HG03175 (cell line): ENCODE data around the gene ADGRV1.

Experiments
- ATAC-seq: cut with Tn5 transposase; IDR thresholded peaks from one replicate; pipeline ENCODE4 v1.9.1; 2021; ENCODE audit warnings: mild to moderate bottlenecking, moderate library complexity; ENCODE audit not compliant: unreplicated experiment

The ADGRV1 gene

GRCh38 chr5:90558344-90559192 lies at the start of gene ADGRV1:
TSS of gene ADGRV1 (plus strand) at chr5:90558797. CDS start at chr5:90558896, 99 bp downstream.
- no peak for ATAC-seq

- no peak for ATAC-seq
These were observed 48.2 kb upstream of the ADGRV1 start for GRCh38 chr5:90510438-90510837.

GRCh38 chr5:90514520-90514919 lies 44.1 kb upstream of the ADGRV1 start:
- no peak for ATAC-seq

- ATAC-seq = no peak
These were observed 39.9 kb upstream of the ADGRV1 start for GRCh38 chr5:90518661-90519060.

- no peak for ATAC-seq
These were observed 39.5 kb upstream of the ADGRV1 start for GRCh38 chr5:90519081-90519480.

- ATAC-seq = peak; percentile 6
These were observed 29.9 kb upstream of the ADGRV1 start for GRCh38 chr5:90528601-90529193.

- peak; percentile 87 for ATAC-seq
These were observed 29.2 kb upstream of the ADGRV1 start, which contains the start of gene LYSMD3 for GRCh38 chr5:90529194-90529938. TSS of gene LYSMD3 (minus strand) at chr5:90529584. CDS start at chr5:90525289, 4,295 bp downstream.

GRCh38 chr5:90529939-90530677 lies 28.5 kb upstream of the ADGRV1 start:
- peak; percentile 60 for ATAC-seq

- ATAC-seq = no peak
These were observed 27.7 kb upstream of the ADGRV1 start for GRCh38 chr5:90530736-90531487.

GRCh38 chr5:90533794-90534193 lies 24.8 kb upstream of the ADGRV1 start:
- ATAC-seq = no peak

- no peak for ATAC-seq
These were observed 23.7 kb upstream of the ADGRV1 start for GRCh38 chr5:90534922-90535321.

GRCh38 chr5:90542827-90543519 lies 15.6 kb upstream of the ADGRV1 start:
- no peak for ATAC-seq

GRCh38 chr5:90545511-90545910 lies 13.1 kb upstream of the ADGRV1 start:
- no peak for ATAC-seq

GRCh38 chr5:90546216-90546837 lies 12.3 kb upstream of the ADGRV1 start:
- no peak for ATAC-seq

- no peak for ATAC-seq
These were observed 11.5 kb upstream of the ADGRV1 start for GRCh38 chr5:90547072-90547536.

GRCh38 chr5:90548069-90548593 lies 10.5 kb upstream of the ADGRV1 start:
- no peak for ATAC-seq

- no peak for ATAC-seq
These were observed 9.4 kb upstream of the ADGRV1 start for GRCh38 chr5:90549223-90549622.

- no peak for ATAC-seq
These were observed 8.8 kb upstream of the ADGRV1 start for GRCh38 chr5:90549729-90550275.
